Neural crest cell (in vitro differentiated cells): Measurements from ENCODE around the gene SFXN2. TPM values are rescaled to one million over a fixed set of nuclear protein-coding genes. Genes with fewer than 3 reads are reported as not detected.

Experiments
- DNase-seq: peaks from one replicate; pipeline ENCODE4 v3.0.0; 2021; ENCODE audit warnings: low read depth, mixed read lengths, low spot score
- H3K27ac Mint-ChIP-seq: one replicate; pipeline ENCODE4 v1.8.0; 2021; ENCODE audit warnings: mild to moderate bottlenecking, mixed read lengths; ENCODE audit not compliant: unreplicated experiment
- H3K27me3 Mint-ChIP-seq: 2 replicates; pipeline ENCODE4 v1.8.0; 2021; ENCODE audit warnings: low read depth, mild to moderate bottlenecking, mixed read lengths
- H3K36me3 Mint-ChIP-seq: 2 replicates; pipeline ENCODE4 v1.8.0; 2021; ENCODE audit warnings: low read depth, mild to moderate bottlenecking, mixed read lengths
- H3K4me1 Mint-ChIP-seq: 2 replicates; pipeline ENCODE4 v1.8.0; 2021; ENCODE audit warnings: mixed read lengths
- H3K4me3 Mint-ChIP-seq: one replicate; pipeline ENCODE4 v1.8.0; 2021; ENCODE audit warnings: mild to moderate bottlenecking, mixed read lengths
- H3K9me3 Mint-ChIP-seq: 2 replicates; pipeline ENCODE4 v1.8.0; 2021; ENCODE audit warnings: mixed read lengths
- total RNA-seq: library from RNA; stranded (reverse); gene quantifications from 2 replicates; pipeline ENCODE4 v1.2.1, GENCODE V29; 2021
- TF ChIP-seq, protein P1 (sequence below): fragments of 200-600 bp; sonication (generic); conservative IDR thresholded peaks from 2 replicates; pipeline ENCODE4 v1.5.0; 2021; ENCODE audit warnings: antibody characterized with exemption, mild to moderate bottlenecking

The SFXN2 gene
- total RNA-seq, 1 donor from 2014 or later = 36.6 TPM

DNA sequence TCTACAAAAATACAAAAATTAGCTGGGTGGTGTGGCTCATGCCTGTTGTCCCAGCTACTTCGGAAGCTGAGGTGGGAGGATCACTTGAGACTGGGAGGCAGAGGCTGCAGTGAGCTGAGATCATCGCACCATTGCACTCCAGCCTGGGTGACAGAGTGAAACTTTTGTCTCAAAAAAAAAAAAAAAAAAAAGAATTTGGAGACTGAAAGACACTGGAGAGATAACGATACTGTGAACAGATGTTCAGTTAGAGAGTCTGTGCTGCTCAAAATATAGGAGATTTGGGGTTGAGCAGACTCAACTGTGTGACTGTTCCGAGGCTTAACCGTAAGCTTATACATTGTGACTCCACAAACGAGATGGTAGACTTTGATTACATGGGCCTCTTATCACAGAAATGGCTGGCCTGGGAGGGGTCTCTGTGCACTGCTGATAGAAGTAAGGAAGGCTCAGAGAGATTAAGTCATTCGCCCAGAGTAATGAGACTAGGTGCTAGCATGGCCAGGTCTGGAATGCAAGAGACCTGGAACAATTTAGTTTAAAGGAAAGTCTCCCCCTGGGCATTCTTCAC is 48.7 kb downstream of the SFXN2 start:
- H3K4me1 Mint-ChIP-seq = peaks cover 13% of the 10 kb centered on the region

DNA sequence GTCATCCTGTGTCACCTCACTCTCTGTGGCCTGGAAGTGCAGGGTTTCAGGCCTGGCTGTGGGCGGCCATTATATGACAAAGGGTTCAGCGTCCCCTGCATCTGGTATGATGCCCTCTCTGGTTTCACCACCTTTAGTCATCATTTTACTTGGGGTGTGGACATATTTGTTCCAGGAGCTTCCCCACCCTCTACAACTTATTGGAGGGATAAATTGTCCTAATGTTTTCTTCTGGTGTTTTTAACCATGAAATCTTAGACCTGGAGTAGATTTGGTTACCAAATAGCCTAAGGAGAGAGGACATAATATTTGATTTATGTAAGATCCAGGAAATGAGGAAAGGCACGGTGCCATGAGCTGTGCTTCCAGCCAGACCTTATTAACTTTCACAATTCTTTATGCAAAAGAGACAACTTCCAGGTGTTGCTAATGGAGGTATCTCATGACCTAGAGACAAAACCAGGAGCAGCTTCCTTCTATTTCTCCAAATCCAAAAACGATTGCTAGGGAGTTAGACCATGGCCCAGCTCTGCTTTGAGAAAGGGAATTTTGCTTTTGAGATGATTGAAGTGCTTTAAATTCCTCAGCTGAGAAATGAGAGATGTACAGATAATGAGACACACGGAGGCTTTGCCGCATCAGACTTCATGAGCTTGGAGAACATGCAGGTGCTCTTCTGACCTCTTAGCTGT is 50.2 kb downstream of the SFXN2 start:
- TF ChIP-seq, protein P1, sequence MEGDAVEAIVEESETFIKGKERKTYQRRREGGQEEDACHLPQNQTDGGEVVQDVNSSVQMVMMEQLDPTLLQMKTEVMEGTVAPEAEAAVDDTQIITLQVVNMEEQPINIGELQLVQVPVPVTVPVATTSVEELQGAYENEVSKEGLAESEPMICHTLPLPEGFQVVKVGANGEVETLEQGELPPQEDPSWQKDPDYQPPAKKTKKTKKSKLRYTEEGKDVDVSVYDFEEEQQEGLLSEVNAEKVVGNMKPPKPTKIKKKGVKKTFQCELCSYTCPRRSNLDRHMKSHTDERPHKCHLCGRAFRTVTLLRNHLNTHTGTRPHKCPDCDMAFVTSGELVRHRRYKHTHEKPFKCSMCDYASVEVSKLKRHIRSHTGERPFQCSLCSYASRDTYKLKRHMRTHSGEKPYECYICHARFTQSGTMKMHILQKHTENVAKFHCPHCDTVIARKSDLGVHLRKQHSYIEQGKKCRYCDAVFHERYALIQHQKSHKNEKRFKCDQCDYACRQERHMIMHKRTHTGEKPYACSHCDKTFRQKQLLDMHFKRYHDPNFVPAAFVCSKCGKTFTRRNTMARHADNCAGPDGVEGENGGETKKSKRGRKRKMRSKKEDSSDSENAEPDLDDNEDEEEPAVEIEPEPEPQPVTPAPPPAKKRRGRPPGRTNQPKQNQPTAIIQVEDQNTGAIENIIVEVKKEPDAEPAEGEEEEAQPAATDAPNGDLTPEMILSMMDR = no peak
- DNase-seq = no peak
- no peak overlapping the region for H3K27ac Mint-ChIP-seq
- no peaks in the 10 kb centered on the region for H3K9me3 Mint-ChIP-seq
- H3K4me3 Mint-ChIP-seq = no peak overlapping the region
- H3K36me3 Mint-ChIP-seq = peaks cover 5% of the 10 kb centered on the region
- peaks cover 10% of the 10 kb centered on the region for H3K4me1 Mint-ChIP-seq
- peaks cover 11% of the 10 kb centered on the region for H3K27me3 Mint-ChIP-seq

More for the DNA sequence above, 48.7 kb downstream of the SFXN2 start:
- peaks cover 8% of the 10 kb centered on the region for H3K27me3 Mint-ChIP-seq
- TF ChIP-seq, protein P1 = no peak
- H3K9me3 Mint-ChIP-seq = no peaks in the 10 kb centered on the region
- H3K27ac Mint-ChIP-seq = no peak overlapping the region
- H3K4me3 Mint-ChIP-seq = no peak overlapping the region
- no peak for DNase-seq
- peaks cover 5% of the 10 kb centered on the region for H3K36me3 Mint-ChIP-seq

DNA sequence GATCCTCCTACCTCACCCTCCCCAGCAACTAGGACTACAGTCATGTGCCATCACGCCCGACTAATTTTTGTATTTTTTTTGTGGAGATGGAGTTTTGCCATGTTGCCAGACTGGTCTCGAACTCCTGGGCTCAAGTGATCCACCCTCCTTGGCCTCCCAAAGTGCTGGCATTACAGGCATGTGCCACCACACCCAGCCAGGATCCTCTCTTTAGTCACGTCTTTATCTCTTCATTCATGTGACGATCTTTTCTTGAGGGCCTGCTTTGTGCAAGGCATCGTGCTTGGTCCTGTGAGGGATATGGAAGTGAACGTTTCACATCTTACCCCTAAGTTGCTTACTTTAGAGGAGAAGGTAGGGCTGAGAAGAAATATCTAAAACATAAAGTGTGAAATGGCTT is 50.9 kb downstream of the SFXN2 start:
- no peak for DNase-seq
- peaks cover 13% of the 10 kb centered on the region for H3K4me1 Mint-ChIP-seq
- TF ChIP-seq, protein P1 = no peak
- peak overlapping the region; percentile 36 for H3K27ac Mint-ChIP-seq
- H3K4me3 Mint-ChIP-seq = no peak overlapping the region
- peaks cover 5% of the 10 kb centered on the region for H3K36me3 Mint-ChIP-seq
- H3K9me3 Mint-ChIP-seq = no peaks in the 10 kb centered on the region
- peaks cover 13% of the 10 kb centered on the region for H3K27me3 Mint-ChIP-seq

DNA sequence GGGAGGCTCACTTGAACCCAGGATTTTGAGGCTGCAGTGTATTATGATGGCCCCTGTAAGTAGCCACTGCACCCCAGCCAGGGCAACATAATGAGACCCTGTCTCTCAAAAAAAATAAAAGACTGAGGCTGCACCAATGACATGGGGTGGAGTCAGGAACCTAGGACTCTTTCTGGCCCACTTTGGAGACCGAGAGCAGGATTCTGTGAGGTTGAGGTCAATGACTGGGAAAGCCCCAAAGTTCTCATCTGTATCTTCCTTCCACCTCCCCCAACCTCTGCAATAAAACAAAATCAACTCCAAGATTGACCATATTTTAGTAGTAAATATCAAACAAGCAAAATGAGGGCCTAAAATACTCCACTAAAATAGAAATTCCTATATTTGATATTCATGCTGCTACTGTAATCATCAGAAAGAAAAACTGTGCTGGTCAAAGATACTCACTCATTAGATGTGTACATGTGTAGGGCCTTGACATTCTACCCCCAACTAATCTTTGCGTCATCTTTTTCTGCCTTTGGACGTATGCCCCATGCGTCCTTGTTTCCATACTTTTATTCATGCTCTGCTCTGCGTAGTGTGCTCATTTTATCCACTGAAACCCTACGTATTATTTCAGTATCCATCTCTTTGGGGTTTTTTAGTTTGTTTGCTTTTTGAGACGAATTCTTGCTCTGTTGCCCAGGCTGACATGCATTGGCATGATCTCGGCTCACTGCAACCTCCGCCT is 53.2 kb downstream of the SFXN2 start:
- H3K4me3 Mint-ChIP-seq = no peak overlapping the region
- H3K36me3 Mint-ChIP-seq = peaks cover 2% of the 10 kb centered on the region
- H3K4me1 Mint-ChIP-seq = peaks cover 13% of the 10 kb centered on the region
- no peak overlapping the region for H3K27ac Mint-ChIP-seq
- no peak for DNase-seq
- TF ChIP-seq, protein P1 = no peak
- H3K27me3 Mint-ChIP-seq = peaks cover 17% of the 10 kb centered on the region
- H3K9me3 Mint-ChIP-seq = no peaks in the 10 kb centered on the region

DNA sequence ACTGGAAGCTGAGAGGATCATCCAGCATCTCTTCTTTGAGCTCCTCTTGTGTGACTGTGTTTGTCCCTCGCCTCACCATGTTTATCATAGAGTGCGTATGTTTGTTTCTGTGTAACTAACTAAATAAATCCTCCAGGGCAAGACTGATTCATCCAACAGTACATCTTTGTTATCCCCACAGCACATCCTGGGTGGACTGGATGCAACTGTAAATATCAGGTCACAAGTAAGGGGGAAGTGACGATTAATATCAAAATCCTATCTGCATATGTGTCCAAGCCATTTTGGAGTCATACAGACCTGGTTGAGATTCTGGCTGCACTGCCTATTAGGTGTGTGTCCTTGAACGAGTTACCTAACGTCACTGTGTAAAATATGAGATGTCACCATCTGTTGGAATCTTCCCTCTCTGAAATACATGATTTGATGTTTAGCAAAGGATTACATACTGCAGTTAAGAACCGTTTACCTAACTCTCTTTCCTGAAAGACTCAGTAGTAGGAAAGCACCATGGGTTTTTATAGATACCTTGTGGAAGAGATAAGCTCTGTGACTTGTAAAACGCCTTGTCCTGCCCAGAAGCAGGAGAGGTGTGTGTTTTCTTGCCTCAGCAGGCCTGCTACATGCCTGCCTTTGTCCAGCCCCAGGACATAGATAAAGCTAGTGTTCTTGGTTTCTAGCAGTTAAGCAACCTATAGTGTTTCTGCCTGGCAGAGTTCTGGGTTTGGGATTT is 55.1 kb downstream of the SFXN2 start:
- H3K9me3 Mint-ChIP-seq = no peaks in the 10 kb centered on the region
- H3K4me3 Mint-ChIP-seq = no peak overlapping the region
- peaks cover 31% of the 10 kb centered on the region for H3K4me1 Mint-ChIP-seq
- H3K36me3 Mint-ChIP-seq = peaks cover 2% of the 10 kb centered on the region
- H3K27me3 Mint-ChIP-seq = peaks cover 17% of the 10 kb centered on the region
- no peak overlapping the region for H3K27ac Mint-ChIP-seq
- no peak for DNase-seq
- TF ChIP-seq, protein P1 = no peak
